Measurements from ENCODE around the gene SLC25A20.
"Not testable (repeated sequence)": the region's sequence is repeated elsewhere in the genome, so short reads cannot be mapped to it uniquely, and the experiment has no call there.

Gene SLC25A20

GRCh38 chr3:48852151-48852550 is 46.5 kb downstream of the SLC25A20 start:
- Histone ChIP-seq H3K27me3 (ENCODE audit: control insufficient read depth, insufficient read depth, low read length) (no peaks in the 10 kb centered on the region), H3K9ac (ENCODE audit: low read length) (no peak overlapping the region), H3K27ac (ENCODE audit: low read depth, low read length) (no peak overlapping the region), H3K36me3 (ENCODE audit: control insufficient read depth, insufficient read depth, low read length) (peaks cover under 1% of the 10 kb centered on the region), H3K4me3 (ENCODE audit: low read length) (no peak overlapping the region), H3K4me1 (ENCODE audit: control insufficient read depth, insufficient read depth, low read length) (peaks cover 5% of the 10 kb centered on the region)

GRCh38 chr3:48851407-48851806 is 47.3 kb downstream of the SLC25A20 start:
- Histone ChIP-seq H3K4me1 (ENCODE audit: control insufficient read depth, insufficient read depth, low read length) (peaks cover 6% of the 10 kb centered on the region), H3K4me3 (ENCODE audit: low read length) (no peak overlapping the region), H3K9ac (ENCODE audit: low read length) (no peak overlapping the region), H3K27me3 (ENCODE audit: control insufficient read depth, insufficient read depth, low read length) (no peaks in the 10 kb centered on the region), H3K36me3 (ENCODE audit: control insufficient read depth, insufficient read depth, low read length) (no peaks in the 10 kb centered on the region), H3K27ac (ENCODE audit: low read depth, low read length) (no peak overlapping the region)

GRCh38 chr3:48848816-48849515 is 49.7 kb downstream of the SLC25A20 start:
- H3K4me1 ChIP-seq (ENCODE audit: control insufficient read depth, insufficient read depth, low read length), result peaks cover 12% of the 10 kb centered on the region
- no peak overlapping the region for H3K4me3 ChIP-seq (ENCODE audit: low read length)
- H3K27me3 ChIP-seq (ENCODE audit: control insufficient read depth, insufficient read depth, low read length), result no peaks in the 10 kb centered on the region
- no peaks in the 10 kb centered on the region for H3K36me3 ChIP-seq (ENCODE audit: control insufficient read depth, insufficient read depth, low read length)
- H3K9ac ChIP-seq (ENCODE audit: low read length), result no peak overlapping the region
- H3K27ac ChIP-seq (ENCODE audit: low read depth, low read length), result no peak overlapping the region

- peaks cover 12% of the 10 kb centered on the region for H3K4me1 ChIP-seq (ENCODE audit: control insufficient read depth, insufficient read depth, low read length)
- H3K9ac ChIP-seq (ENCODE audit: low read length), result peak within 1 kb of the TSS; percentile 80
- H3K27ac ChIP-seq (ENCODE audit: low read depth, low read length), result peak within 1 kb of the TSS; percentile 95
- no peaks in the 10 kb centered on the region for H3K36me3 ChIP-seq (ENCODE audit: control insufficient read depth, insufficient read depth, low read length)
- H3K27me3 ChIP-seq (ENCODE audit: control insufficient read depth, insufficient read depth, low read length), result no peaks in the 10 kb centered on the region
- peak within 1 kb of the TSS; percentile 91 for H3K4me3 ChIP-seq (ENCODE audit: low read length)
Measured at GRCh38 chr3:48847504-48848423, 50.9 kb downstream of the SLC25A20 start, which contains the start of gene PRKAR2A. TSS of gene PRKAR2A (minus strand) at chr3:48847874. CDS start at chr3:48847596, 278 bp downstream.

GRCh38 chr3:48847053-48847503 is 51.6 kb downstream of the SLC25A20 start:
- H3K27me3 ChIP-seq (ENCODE audit: control insufficient read depth, insufficient read depth, low read length), result no peaks in the 10 kb centered on the region
- H3K36me3 ChIP-seq (ENCODE audit: control insufficient read depth, insufficient read depth, low read length), result no peaks in the 10 kb centered on the region
- peak overlapping the region; percentile 91 for H3K4me3 ChIP-seq (ENCODE audit: low read length)
- H3K4me1 ChIP-seq (ENCODE audit: control insufficient read depth, insufficient read depth, low read length), result peaks cover 12% of the 10 kb centered on the region
- H3K9ac ChIP-seq (ENCODE audit: low read length), result peak overlapping the region; percentile 80
- peak overlapping the region; percentile 95 for H3K27ac ChIP-seq (ENCODE audit: low read depth, low read length)

GRCh38 chr3:48845170-48845569 is 53.5 kb downstream of the SLC25A20 start:
- no peak overlapping the region for H3K4me3 ChIP-seq (ENCODE audit: low read length)
- H3K36me3 ChIP-seq (ENCODE audit: control insufficient read depth, insufficient read depth, low read length), result no peaks in the 10 kb centered on the region
- no peak overlapping the region for H3K27ac ChIP-seq (ENCODE audit: low read depth, low read length)

GRCh38 chr3:48837163-48837562 is 61.5 kb downstream of the SLC25A20 start:
- no peak overlapping the region for H3K9ac ChIP-seq (ENCODE audit: low read length)
- H3K36me3 ChIP-seq (ENCODE audit: control insufficient read depth, insufficient read depth, low read length), result no peaks in the 10 kb centered on the region
- no peaks in the 10 kb centered on the region for H3K4me1 ChIP-seq (ENCODE audit: control insufficient read depth, insufficient read depth, low read length)

More at GRCh38 chr3:48845170-48845569, 53.5 kb downstream of the SLC25A20 start:
- Histone ChIP-seq H3K27me3 (ENCODE audit: control insufficient read depth, insufficient read depth, low read length) (no peaks in the 10 kb centered on the region), H3K4me1 (ENCODE audit: control insufficient read depth, insufficient read depth, low read length) (peaks cover 12% of the 10 kb centered on the region), H3K9ac (ENCODE audit: low read length) (no peak overlapping the region)

GRCh38 chr3:48835650-48836366 is 62.9 kb downstream of the SLC25A20 start:
- Histone ChIP-seq H3K27me3 (ENCODE audit: control insufficient read depth, insufficient read depth, low read length) (no peaks in the 10 kb centered on the region), H3K4me1 (ENCODE audit: control insufficient read depth, insufficient read depth, low read length) (no peaks in the 10 kb centered on the region), H3K27ac (ENCODE audit: low read depth, low read length) (no peak overlapping the region), H3K4me3 (ENCODE audit: low read length) (no peak overlapping the region), H3K36me3 (ENCODE audit: control insufficient read depth, insufficient read depth, low read length) (no peaks in the 10 kb centered on the region), H3K9ac (ENCODE audit: low read length) (no peak overlapping the region)

More at GRCh38 chr3:48837163-48837562, 61.5 kb downstream of the SLC25A20 start:
- Histone ChIP-seq H3K27ac (ENCODE audit: low read depth, low read length) (no peak overlapping the region), H3K4me3 (ENCODE audit: low read length) (no peak overlapping the region), H3K27me3 (ENCODE audit: control insufficient read depth, insufficient read depth, low read length) (no peaks in the 10 kb centered on the region)

- no peak overlapping the region for H3K9ac ChIP-seq (ENCODE audit: low read length)
- H3K4me1 ChIP-seq (ENCODE audit: control insufficient read depth, insufficient read depth, low read length), result no peaks in the 10 kb centered on the region
- no peaks in the 10 kb centered on the region for H3K27me3 ChIP-seq (ENCODE audit: control insufficient read depth, insufficient read depth, low read length)
- no peak overlapping the region for H3K4me3 ChIP-seq (ENCODE audit: low read length)
- no peaks in the 10 kb centered on the region for H3K36me3 ChIP-seq (ENCODE audit: control insufficient read depth, insufficient read depth, low read length)
- no peak overlapping the region for H3K27ac ChIP-seq (ENCODE audit: low read depth, low read length)
Measured at GRCh38 chr3:48832684-48833083, 66.0 kb downstream of the SLC25A20 start.

GRCh38 chr3:48830715-48831114 is 68.0 kb downstream of the SLC25A20 start:
- H3K9ac ChIP-seq (ENCODE audit: low read length), result no peak overlapping the region
- H3K27ac ChIP-seq (ENCODE audit: low read depth, low read length), result no peak overlapping the region
- no peaks in the 10 kb centered on the region for H3K4me1 ChIP-seq (ENCODE audit: control insufficient read depth, insufficient read depth, low read length)

GRCh38 chr3:48829525-48829924 is 69.2 kb downstream of the SLC25A20 start:
- H3K9ac ChIP-seq (ENCODE audit: low read length); H3K4me1 ChIP-seq (ENCODE audit: control insufficient read depth, insufficient read depth, low read length); H3K36me3 ChIP-seq (ENCODE audit: control insufficient read depth, insufficient read depth, low read length); H3K4me3 ChIP-seq (ENCODE audit: low read length); H3K27me3 ChIP-seq (ENCODE audit: control insufficient read depth, insufficient read depth, low read length); H3K27ac ChIP-seq (ENCODE audit: low read depth, low read length): not testable (repeated sequence)

More at GRCh38 chr3:48830715-48831114, 68.0 kb downstream of the SLC25A20 start:
- Histone ChIP-seq H3K36me3 (ENCODE audit: control insufficient read depth, insufficient read depth, low read length) (no peaks in the 10 kb centered on the region), H3K27me3 (ENCODE audit: control insufficient read depth, insufficient read depth, low read length) (no peaks in the 10 kb centered on the region), H3K4me3 (ENCODE audit: low read length) (no peak overlapping the region)

GRCh38 chr3:48827874-48828273 is 70.8 kb downstream of the SLC25A20 start:
- H3K36me3 ChIP-seq (ENCODE audit: control insufficient read depth, insufficient read depth, low read length); H3K4me3 ChIP-seq (ENCODE audit: low read length); H3K4me1 ChIP-seq (ENCODE audit: control insufficient read depth, insufficient read depth, low read length); H3K27ac ChIP-seq (ENCODE audit: low read depth, low read length); H3K27me3 ChIP-seq (ENCODE audit: control insufficient read depth, insufficient read depth, low read length); H3K9ac ChIP-seq (ENCODE audit: low read length): not testable (repeated sequence)

All from rectal smooth muscle tissue (tissue), 1 donor.